IMR-90 (cell line): ENCODE data around the gene CD8B2.
"Not testable (repeated sequence)": the region's sequence is repeated elsewhere in the genome, so short reads cannot be mapped to it uniquely, and the experiment has no call there.

Source experiments
- FOS ChIP-seq: fragments of 150-350 bp; IDR thresholded peaks from 2 replicates; pipeline ENCODE4 v1.6.1; 2016; ENCODE audit warnings: low read depth, low read length
- MXI1 ChIP-seq: IDR thresholded peaks from 2 replicates; pipeline ENCODE4 v1.6.1; 2012; ENCODE audit warnings: low read depth, mild to moderate bottlenecking, low read length, moderate library complexity, borderline replicate concordance
- RCOR1 ChIP-seq: IDR thresholded peaks from 2 replicates; pipeline ENCODE4 v1.6.1; 2012; ENCODE audit warnings: mild to moderate bottlenecking, low read length, improper control_type of control experiment; ENCODE audit not compliant: insufficient replicate concordance
- TF ChIP-seq, protein P1 (sequence below): conservative IDR thresholded peaks from 2 replicates; pipeline ENCODE4 v1.5.1; 2012; ENCODE audit warnings: mild to moderate bottlenecking, low read depth, low read length, improper control_type of control experiment
- TF ChIP-seq, protein P2 (sequence below): fragments of 150-350 bp; IDR thresholded peaks from 2 replicates; pipeline ENCODE4 v1.6.1; 2017; ENCODE audit warnings: mild to moderate bottlenecking, antibody characterized with exemption, low read length, low read depth

DNA sequence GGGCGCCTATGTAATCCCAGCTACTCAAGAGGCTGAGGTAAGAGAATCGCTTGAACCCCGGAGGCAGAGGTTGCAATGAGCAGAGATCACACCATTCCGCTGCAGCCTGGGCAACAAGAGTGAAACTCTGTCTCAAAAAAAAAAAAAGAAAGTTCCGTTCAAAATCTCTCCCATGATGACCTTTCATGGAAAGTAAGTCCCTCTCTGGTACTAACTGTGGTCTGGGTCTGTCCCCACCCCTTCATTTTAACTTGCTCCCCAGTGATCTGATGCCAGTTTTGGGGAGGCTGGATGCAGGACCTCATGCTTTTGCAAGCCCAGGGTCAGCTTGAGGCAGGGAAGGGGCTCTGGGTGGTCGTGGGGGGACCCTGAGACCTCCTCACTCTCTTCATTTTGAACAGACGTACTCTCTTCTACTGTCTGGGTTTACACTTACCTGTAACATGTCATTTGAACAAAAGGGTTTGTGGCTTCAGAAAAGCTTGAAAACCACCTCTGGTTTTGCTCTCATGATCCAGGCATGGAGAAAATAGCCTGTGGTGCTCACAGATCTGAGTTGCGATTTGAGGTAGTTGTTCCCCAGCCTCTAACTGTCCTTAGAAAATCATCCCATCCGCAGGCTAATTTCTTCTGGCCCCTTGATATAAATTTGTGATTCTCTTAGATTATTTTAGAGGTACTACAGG lies 19.0 kb downstream of the CD8B2 start:
- TF ChIP-seq RCOR1, MXI1, FOS: not testable (repeated sequence)
- TF ChIP-seq, protein P1, sequence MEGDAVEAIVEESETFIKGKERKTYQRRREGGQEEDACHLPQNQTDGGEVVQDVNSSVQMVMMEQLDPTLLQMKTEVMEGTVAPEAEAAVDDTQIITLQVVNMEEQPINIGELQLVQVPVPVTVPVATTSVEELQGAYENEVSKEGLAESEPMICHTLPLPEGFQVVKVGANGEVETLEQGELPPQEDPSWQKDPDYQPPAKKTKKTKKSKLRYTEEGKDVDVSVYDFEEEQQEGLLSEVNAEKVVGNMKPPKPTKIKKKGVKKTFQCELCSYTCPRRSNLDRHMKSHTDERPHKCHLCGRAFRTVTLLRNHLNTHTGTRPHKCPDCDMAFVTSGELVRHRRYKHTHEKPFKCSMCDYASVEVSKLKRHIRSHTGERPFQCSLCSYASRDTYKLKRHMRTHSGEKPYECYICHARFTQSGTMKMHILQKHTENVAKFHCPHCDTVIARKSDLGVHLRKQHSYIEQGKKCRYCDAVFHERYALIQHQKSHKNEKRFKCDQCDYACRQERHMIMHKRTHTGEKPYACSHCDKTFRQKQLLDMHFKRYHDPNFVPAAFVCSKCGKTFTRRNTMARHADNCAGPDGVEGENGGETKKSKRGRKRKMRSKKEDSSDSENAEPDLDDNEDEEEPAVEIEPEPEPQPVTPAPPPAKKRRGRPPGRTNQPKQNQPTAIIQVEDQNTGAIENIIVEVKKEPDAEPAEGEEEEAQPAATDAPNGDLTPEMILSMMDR: not testable (repeated sequence)
- TF ChIP-seq, protein P2, sequence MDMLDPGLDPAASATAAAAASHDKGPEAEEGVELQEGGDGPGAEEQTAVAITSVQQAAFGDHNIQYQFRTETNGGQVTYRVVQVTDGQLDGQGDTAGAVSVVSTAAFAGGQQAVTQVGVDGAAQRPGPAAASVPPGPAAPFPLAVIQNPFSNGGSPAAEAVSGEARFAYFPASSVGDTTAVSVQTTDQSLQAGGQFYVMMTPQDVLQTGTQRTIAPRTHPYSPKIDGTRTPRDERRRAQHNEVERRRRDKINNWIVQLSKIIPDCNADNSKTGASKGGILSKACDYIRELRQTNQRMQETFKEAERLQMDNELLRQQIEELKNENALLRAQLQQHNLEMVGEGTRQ: not testable (repeated sequence)
